ENCODE data around the gene DDX10. TPM values are rescaled to one million over a fixed set of nuclear protein-coding genes. Genes with fewer than 3 reads are reported as not detected.

Gene DDX10
- polyA plus RNA-seq, 1 donor (not counting 4 experiments of a cell fraction or from before 2014, with no cell fraction given) = 32.3 TPM

DNA sequence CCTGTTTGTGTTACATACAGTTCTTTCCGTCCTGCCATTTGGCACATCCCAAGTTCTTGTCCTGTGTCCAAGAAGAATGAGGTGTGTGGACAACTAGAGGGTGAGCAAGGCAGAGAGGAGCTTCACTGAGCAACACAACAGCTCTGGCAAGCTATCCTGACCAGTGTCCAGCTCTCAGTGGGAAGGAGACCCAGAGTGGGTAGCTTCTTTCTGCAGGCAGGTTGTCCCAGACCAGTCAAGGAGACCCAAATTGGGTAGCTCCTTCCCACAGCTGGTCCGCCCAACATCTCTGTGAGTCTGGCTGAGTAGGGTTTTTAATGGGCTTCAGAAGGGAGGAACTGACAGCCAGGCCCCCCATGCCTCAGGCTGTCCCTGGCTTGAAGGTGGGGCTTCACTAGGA is 36.1 kb upstream of the DDX10 start:
- no peaks in the 10 kb centered on the region for H3K9me1 ChIP-seq (ENCODE audit: control insufficient read depth, extremely low read depth, insufficient read depth, low read length)
- H3K36me3 ChIP-seq (ENCODE audit: control insufficient read depth in 2 of 2, extremely low read depth in 1 of 2, insufficient read depth in 2 of 2, low read length in 2 of 2) = no peaks in the 10 kb centered on the region
- dilution Hi-C loops (cut with MboI; ENCODE audit: extremely low pct_ligation_motif_present, low sequenced_read_pairs) = no loop called here
- H3K27me3 ChIP-seq (ENCODE audit: control insufficient read depth, extremely low read depth, insufficient read depth, low read length) = no peaks in the 10 kb centered on the region
- FAIRE-seq (no peak), DNase-seq (ENCODE audit: low read depth, low spot score) (no peak)
- H3K79me2 ChIP-seq (ENCODE audit: control insufficient read depth, insufficient read depth, low read length) = no peaks in the 10 kb centered on the region
- peaks cover 2% of the 10 kb centered on the region for H3K9me3 ChIP-seq (ENCODE audit: control insufficient read depth, low read depth, low read length)
- H3K4me1 ChIP-seq (ENCODE audit: control insufficient read depth, extremely low read depth, insufficient read depth, low read length) = peaks cover 8% of the 10 kb centered on the region
- no peaks in the 10 kb centered on the region for H4K20me1 ChIP-seq (ENCODE audit: control insufficient read depth, extremely low read depth, insufficient read depth, low read length)
- H3K4me2 ChIP-seq (ENCODE audit: control insufficient read depth, extremely low read depth, insufficient read depth, low read depth, low read length) = no peak overlapping the region
- TF ChIP-seq, protein P1, sequence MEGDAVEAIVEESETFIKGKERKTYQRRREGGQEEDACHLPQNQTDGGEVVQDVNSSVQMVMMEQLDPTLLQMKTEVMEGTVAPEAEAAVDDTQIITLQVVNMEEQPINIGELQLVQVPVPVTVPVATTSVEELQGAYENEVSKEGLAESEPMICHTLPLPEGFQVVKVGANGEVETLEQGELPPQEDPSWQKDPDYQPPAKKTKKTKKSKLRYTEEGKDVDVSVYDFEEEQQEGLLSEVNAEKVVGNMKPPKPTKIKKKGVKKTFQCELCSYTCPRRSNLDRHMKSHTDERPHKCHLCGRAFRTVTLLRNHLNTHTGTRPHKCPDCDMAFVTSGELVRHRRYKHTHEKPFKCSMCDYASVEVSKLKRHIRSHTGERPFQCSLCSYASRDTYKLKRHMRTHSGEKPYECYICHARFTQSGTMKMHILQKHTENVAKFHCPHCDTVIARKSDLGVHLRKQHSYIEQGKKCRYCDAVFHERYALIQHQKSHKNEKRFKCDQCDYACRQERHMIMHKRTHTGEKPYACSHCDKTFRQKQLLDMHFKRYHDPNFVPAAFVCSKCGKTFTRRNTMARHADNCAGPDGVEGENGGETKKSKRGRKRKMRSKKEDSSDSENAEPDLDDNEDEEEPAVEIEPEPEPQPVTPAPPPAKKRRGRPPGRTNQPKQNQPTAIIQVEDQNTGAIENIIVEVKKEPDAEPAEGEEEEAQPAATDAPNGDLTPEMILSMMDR (optimal IDR thresholded peaks at IDR 0.05 in 1 of 3, IDR thresholded peaks at IDR 0.05 in 1 of 3, conservative IDR thresholded peaks at IDR 0.05 in 1 of 3; ENCODE audit: extremely low read depth in 1 of 3, insufficient read depth in 2 of 3, low read length in 3 of 3) = no peak
- H2AFZ ChIP-seq (ENCODE audit: control insufficient read depth, low read length) = no peak overlapping the region
- no peak overlapping the region for H3K4me3 ChIP-seq (ENCODE audit: control insufficient read depth in 2 of 3, extremely low read depth in 1 of 3, insufficient read depth in 2 of 3, low read depth in 1 of 3, low read length in 3 of 3)
- no peak overlapping the region for H3K9ac ChIP-seq (ENCODE audit: control insufficient read depth, extremely low read depth, insufficient read depth, low read length)
- H3K27ac ChIP-seq (ENCODE audit: control insufficient read depth, insufficient read depth, low read length) = no peak overlapping the region

DNA sequence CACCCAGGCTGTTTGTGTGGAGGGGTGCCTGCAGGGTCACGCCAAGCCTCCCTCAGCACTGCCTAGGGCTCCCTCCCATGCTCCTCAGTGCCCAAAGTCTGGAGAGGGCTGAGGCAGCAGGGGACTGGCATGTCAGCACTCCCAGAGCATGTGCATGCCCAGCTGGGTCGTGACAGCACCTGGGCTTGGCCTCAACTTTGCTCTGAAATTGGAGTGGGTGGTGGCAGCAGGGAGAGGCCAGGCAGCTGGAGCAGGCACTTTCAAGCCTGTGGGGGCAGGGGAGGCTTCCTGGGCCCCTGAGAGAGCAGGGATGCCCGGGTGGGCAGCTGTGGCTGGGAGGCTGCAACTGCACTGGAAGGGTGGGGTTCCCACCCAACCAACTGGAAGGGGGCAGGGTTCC is 35.6 kb upstream of the DDX10 start:
- Histone ChIP-seq H3K4me2 (ENCODE audit: control insufficient read depth, extremely low read depth, insufficient read depth, low read depth, low read length) (no peak overlapping the region), H3K9ac (ENCODE audit: control insufficient read depth, extremely low read depth, insufficient read depth, low read length) (no peak overlapping the region), H3K4me3 (ENCODE audit: control insufficient read depth in 2 of 3, extremely low read depth in 1 of 3, insufficient read depth in 2 of 3, low read depth in 1 of 3, low read length in 3 of 3) (no peak overlapping the region), H3K9me1 (ENCODE audit: control insufficient read depth, extremely low read depth, insufficient read depth, low read length) (no peaks in the 10 kb centered on the region), H3K36me3 (ENCODE audit: control insufficient read depth in 2 of 2, extremely low read depth in 1 of 2, insufficient read depth in 2 of 2, low read length in 2 of 2) (no peaks in the 10 kb centered on the region), H3K9me3 (ENCODE audit: control insufficient read depth, low read depth, low read length) (peaks cover 2% of the 10 kb centered on the region), H4K20me1 (ENCODE audit: control insufficient read depth, extremely low read depth, insufficient read depth, low read length) (no peaks in the 10 kb centered on the region), H3K27ac (ENCODE audit: control insufficient read depth, insufficient read depth, low read length) (no peak overlapping the region), H3K79me2 (ENCODE audit: control insufficient read depth, insufficient read depth, low read length) (no peaks in the 10 kb centered on the region), H2AFZ (ENCODE audit: control insufficient read depth, low read length) (no peak overlapping the region), H3K27me3 (ENCODE audit: control insufficient read depth, extremely low read depth, insufficient read depth, low read length) (no peaks in the 10 kb centered on the region), H3K4me1 (ENCODE audit: control insufficient read depth, extremely low read depth, insufficient read depth, low read length) (peaks cover 8% of the 10 kb centered on the region)
- TF ChIP-seq EZH2 (IDR thresholded peaks at IDR 0.05; ENCODE audit: low read length) = no peak
- TF ChIP-seq, protein P1 (optimal IDR thresholded peaks at IDR 0.05 in 1 of 3, IDR thresholded peaks at IDR 0.05 in 1 of 3, conservative IDR thresholded peaks at IDR 0.05 in 1 of 3; ENCODE audit: extremely low read depth in 1 of 3, insufficient read depth in 2 of 3, low read length in 3 of 3) = no peak
- no peak for FAIRE-seq
- dilution Hi-C loops (cut with MboI; ENCODE audit: extremely low pct_ligation_motif_present, low sequenced_read_pairs) = no loop called here
- DNase-seq (ENCODE audit: low read depth, low spot score) = no peak
